ENCODE data around the gene ITIH4.

GRCh38 chr3:52880047-52880446 is 49.6 kb upstream of the ITIH4 start:
- TF ChIP-seq POLR2AphosphoS5 (IDR thresholded peaks at IDR 0.05; ENCODE audit: low read depth, low read length) (no peak), CTCF (IDR thresholded peaks at IDR 0.05) (no peak), SIN3A (IDR thresholded peaks at IDR 0.05; ENCODE audit: borderline replicate concordance, insufficient read depth, low read depth, low read length) (no peak), TCF7L2 (IDR thresholded peaks at IDR 0.05; ENCODE audit: low read depth, low read length) (no peak)
- TF ChIP-seq, protein P1, sequence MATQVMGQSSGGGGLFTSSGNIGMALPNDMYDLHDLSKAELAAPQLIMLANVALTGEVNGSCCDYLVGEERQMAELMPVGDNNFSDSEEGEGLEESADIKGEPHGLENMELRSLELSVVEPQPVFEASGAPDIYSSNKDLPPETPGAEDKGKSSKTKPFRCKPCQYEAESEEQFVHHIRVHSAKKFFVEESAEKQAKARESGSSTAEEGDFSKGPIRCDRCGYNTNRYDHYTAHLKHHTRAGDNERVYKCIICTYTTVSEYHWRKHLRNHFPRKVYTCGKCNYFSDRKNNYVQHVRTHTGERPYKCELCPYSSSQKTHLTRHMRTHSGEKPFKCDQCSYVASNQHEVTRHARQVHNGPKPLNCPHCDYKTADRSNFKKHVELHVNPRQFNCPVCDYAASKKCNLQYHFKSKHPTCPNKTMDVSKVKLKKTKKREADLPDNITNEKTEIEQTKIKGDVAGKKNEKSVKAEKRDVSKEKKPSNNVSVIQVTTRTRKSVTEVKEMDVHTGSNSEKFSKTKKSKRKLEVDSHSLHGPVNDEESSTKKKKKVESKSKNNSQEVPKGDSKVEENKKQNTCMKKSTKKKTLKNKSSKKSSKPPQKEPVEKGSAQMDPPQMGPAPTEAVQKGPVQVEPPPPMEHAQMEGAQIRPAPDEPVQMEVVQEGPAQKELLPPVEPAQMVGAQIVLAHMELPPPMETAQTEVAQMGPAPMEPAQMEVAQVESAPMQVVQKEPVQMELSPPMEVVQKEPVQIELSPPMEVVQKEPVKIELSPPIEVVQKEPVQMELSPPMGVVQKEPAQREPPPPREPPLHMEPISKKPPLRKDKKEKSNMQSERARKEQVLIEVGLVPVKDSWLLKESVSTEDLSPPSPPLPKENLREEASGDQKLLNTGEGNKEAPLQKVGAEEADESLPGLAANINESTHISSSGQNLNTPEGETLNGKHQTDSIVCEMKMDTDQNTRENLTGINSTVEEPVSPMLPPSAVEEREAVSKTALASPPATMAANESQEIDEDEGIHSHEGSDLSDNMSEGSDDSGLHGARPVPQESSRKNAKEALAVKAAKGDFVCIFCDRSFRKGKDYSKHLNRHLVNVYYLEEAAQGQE (IDR thresholded peaks at IDR 0.05; ENCODE audit: insufficient read depth in 1 of 2, low read depth in 2 of 2, low read length in 1 of 2): no peak
